IPS DF 6.9 (cell line): ENCODE results near the gene HCRTR2.
"Not testable (repeated sequence)": the region's sequence is repeated elsewhere in the genome, so short reads cannot be mapped to it uniquely, and the experiment has no call there.

Experiments
- DNase-seq: peaks from one replicate; pipeline ENCODE4 v3.0.0-alpha.2; 2013; ENCODE audit warnings: low read depth, low spot score
- H3K27ac ChIP-seq: one replicate; pipeline ENCODE4 v1.5.1; 2013; ENCODE audit warnings: low read length, control low read depth
- H3K27me3 ChIP-seq: 2 replicates; pipeline ENCODE4 v1.6.1; 2013; ENCODE audit warnings: mild to moderate bottlenecking, low read length; ENCODE audit not compliant: control insufficient read depth, insufficient read depth
- H3K36me3 ChIP-seq: 2 replicates; pipeline ENCODE4 v1.6.1; 2013; ENCODE audit warnings: low read length; ENCODE audit not compliant: control insufficient read depth, insufficient read depth
- H3K4me1 ChIP-seq: 2 replicates; pipeline ENCODE4 v1.6.1; 2013; ENCODE audit warnings: low read length; ENCODE audit not compliant: control insufficient read depth, insufficient read depth
- H3K4me3 ChIP-seq: 2 replicates; pipeline ENCODE4 v1.5.1; 2013; ENCODE audit warnings: mild to moderate bottlenecking, low read length
- H3K9me3 ChIP-seq: 2 replicates; pipeline ENCODE4 v1.6.1; 2013; ENCODE audit warnings: low read length, inconsistent platforms; ENCODE audit not compliant: control insufficient read depth, insufficient read depth
- WGBS: extraction: QIAGEN DNeasy Blood & Tissue Kit; methylation state at CpG from one replicate; pipeline ENCODE4 v1.1.7; 2013; ENCODE audit warnings: mixed read lengths, missing lambda C conversion rate; ENCODE audit not compliant: insufficient read length, insufficient coverage; 5-methylcytosine and 5-hydroxymethylcytosine counted together

The HCRTR2 gene

GRCh38 chr6:55174211-55175026 is at the start of gene HCRTR2:
HCRTR2 (plus strand) TSS chr6:55174515; CDS start chr6:55174588, 73 bp downstream.
- Histone ChIP-seq H3K9me3 (no peaks in the 10 kb centered on the region), H3K27me3 (peaks cover 10% of the 10 kb centered on the region; the same call in 1 of the 2 replicates), H3K4me1 (peaks cover 2% of the 10 kb centered on the region; the same call in 1 of the 2 replicates), H3K4me3 (peak within 1 kb of the TSS; percentile 55; the same call in 1 of the 2 replicates), H3K27ac (no peak within 1 kb of the TSS), H3K36me3 (no peaks in the 10 kb centered on the region)
- no CpG with 5 or more reads among the region's 42 CpGs for WGBS
- no peak for DNase-seq

GRCh38 chr6:55130806-55131324 is 43.5 kb upstream of the HCRTR2 start:
- Histone ChIP-seq H3K27me3 (no peaks in the 10 kb centered on the region), H3K9me3 (no peaks in the 10 kb centered on the region)

GRCh38 chr6:55131616-55132015 is 42.7 kb upstream of the HCRTR2 start:
- WGBS, result no CpG with 5 or more reads among the region's 1 CpG
- H3K36me3 ChIP-seq, result no peaks in the 10 kb centered on the region
- no peak overlapping the region for H3K4me3 ChIP-seq
- H3K27me3 ChIP-seq, result no peaks in the 10 kb centered on the region
- H3K27ac ChIP-seq, result no peak overlapping the region
- no peaks in the 10 kb centered on the region for H3K9me3 ChIP-seq
- no peak for DNase-seq
- H3K4me1 ChIP-seq, result no peaks in the 10 kb centered on the region

More at GRCh38 chr6:55130806-55131324, 43.5 kb upstream of the HCRTR2 start:
- Histone ChIP-seq H3K4me3 (no peak overlapping the region), H3K27ac (no peak overlapping the region), H3K36me3 (no peaks in the 10 kb centered on the region), H3K4me1 (no peaks in the 10 kb centered on the region)
- DNase-seq, result no peak

DNA sequence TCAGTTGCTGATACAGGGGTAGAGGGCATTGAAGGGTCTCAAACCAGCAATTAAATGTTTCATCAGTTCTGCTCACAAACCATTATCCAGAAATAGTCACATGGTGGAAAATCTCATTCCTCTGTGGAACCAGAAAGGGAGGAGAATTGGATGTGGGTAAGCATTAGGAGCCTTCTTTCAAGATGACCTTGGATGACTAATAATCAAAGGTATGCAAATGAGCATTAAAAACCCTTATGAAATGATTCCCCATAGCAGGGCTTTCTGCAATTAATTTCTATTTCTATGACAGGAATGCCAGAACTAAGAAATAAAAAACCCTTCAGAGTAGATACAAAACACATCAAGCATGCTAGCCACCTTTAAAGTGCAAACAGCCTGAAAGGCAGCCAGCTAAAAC is 37.4 kb upstream of the HCRTR2 start:
- no peaks in the 10 kb centered on the region for H3K27me3 ChIP-seq

DNA sequence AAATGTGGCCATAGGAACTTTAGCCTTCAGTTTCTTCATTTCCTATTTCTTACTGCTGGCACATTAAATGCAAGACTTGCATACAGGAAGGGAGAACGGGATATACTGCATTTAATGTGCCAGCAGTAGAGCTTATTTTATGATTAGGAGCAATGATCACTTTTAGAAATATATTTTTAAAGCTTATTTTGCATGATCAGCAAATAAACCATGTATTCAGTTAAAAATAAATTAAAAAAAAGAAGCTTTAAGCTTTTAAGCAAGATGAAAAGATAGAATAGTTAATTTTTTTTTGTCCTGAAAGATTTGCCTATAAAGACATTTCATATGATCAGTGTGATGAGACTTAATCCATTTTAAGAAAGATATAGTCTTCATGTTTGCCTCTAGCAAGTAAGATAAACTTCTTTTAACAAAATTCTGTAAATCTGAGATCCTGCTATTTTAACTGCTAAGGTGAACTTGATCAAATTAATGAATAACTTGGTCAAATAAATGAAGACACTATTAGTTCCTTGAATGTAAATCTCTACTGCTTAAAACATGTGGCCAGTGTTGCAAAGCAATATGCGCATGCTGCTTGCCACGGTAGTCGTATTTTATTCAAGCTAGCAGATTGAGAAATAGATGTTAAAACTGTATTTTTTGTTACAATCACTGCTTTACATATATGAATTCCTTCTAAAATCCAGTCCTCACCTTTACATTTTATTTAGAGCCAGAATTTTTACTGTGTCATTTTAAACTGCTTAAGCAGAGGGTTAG is 36.2 kb upstream of the HCRTR2 start:
- no CpG with 5 or more reads among the region's 4 CpGs for WGBS
- Histone ChIP-seq H3K9me3 (no peaks in the 10 kb centered on the region), H3K27me3 (no peaks in the 10 kb centered on the region), H3K4me1 (no peaks in the 10 kb centered on the region), H3K27ac (no peak overlapping the region), H3K4me3 (no peak overlapping the region), H3K36me3 (no peaks in the 10 kb centered on the region)
- no peak for DNase-seq

More for the DNA sequence above, 37.4 kb upstream of the HCRTR2 start:
- H3K4me1 ChIP-seq, result no peaks in the 10 kb centered on the region
- H3K36me3 ChIP-seq, result no peaks in the 10 kb centered on the region
- no peaks in the 10 kb centered on the region for H3K9me3 ChIP-seq
- H3K4me3 ChIP-seq, result no peak overlapping the region
- H3K27ac ChIP-seq, result no peak overlapping the region
- DNase-seq, result no peak

DNA sequence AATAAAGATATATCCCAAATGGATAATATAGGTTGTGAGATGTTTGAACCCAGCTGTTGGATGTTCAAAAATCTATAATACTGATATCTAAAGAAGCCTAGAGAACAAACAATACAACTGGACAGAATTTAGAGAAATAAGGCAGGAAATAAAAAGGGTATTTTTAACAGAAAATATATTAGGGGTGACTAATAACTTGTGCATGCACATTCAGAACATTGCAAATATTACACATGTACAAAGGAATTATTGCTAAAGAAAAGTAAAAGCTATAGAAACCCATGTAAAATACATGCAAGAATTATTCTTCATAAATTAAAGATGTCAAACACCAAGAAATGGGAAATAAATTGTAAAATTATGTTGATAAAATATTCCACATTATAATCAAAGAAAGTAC is 32.7 kb upstream of the HCRTR2 start:
- Histone ChIP-seq H3K9me3 (no peaks in the 10 kb centered on the region), H3K4me1 (no peaks in the 10 kb centered on the region), H3K4me3 (no peak overlapping the region), H3K27ac (no peak overlapping the region), H3K27me3 (no peaks in the 10 kb centered on the region), H3K36me3 (no peaks in the 10 kb centered on the region)
- DNase-seq, result no peak

- WGBS, result no CpG with 5 or more reads among the region's 2 CpGs
- no peaks in the 10 kb centered on the region for H3K27me3 ChIP-seq
- no peak overlapping the region for H3K4me3 ChIP-seq
- no peaks in the 10 kb centered on the region for H3K9me3 ChIP-seq
- no peak overlapping the region for H3K27ac ChIP-seq
- no peak for DNase-seq
- no peaks in the 10 kb centered on the region for H3K4me1 ChIP-seq
- H3K36me3 ChIP-seq, result no peaks in the 10 kb centered on the region
Observed at GRCh38 chr6:55142610-55143009, 31.7 kb upstream of the HCRTR2 start.

DNA sequence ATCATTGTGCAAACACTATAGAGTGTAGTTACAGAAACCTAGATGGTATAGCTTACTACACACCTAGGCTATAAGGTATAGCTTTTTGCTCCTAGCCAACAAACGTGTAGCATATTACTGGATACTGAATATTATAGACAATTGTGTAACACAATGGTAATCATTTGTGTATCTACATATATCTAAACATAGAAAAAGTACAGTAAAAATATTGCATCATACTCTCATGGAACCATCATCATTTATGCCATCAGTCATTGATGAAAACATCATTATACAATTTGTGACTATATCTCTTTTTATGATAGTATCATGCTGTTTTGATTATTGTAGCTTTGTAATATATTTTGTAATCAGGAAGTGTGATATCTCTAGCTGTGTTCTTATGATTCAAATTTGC is 21.0 kb upstream of the HCRTR2 start:
- no CpG with 5 or more reads among the region's 1 CpG for WGBS
- H3K27ac ChIP-seq, result no peak overlapping the region
- H3K36me3 ChIP-seq, result no peaks in the 10 kb centered on the region
- no peaks in the 10 kb centered on the region for H3K27me3 ChIP-seq
- DNase-seq, result no peak
- H3K4me1 ChIP-seq, result no peaks in the 10 kb centered on the region
- no peak overlapping the region for H3K4me3 ChIP-seq
- H3K9me3 ChIP-seq, result no peaks in the 10 kb centered on the region

- H3K27me3 ChIP-seq, H3K36me3 ChIP-seq, H3K27ac ChIP-seq, H3K4me3 ChIP-seq, DNase-seq, H3K9me3 ChIP-seq, H3K4me1 ChIP-seq: not testable (repeated sequence)
- WGBS, result no CpG with 5 or more reads among the region's 9 CpGs
Observed at GRCh38 chr6:55158784-55159183, 15.5 kb upstream of the HCRTR2 start.

GRCh38 chr6:55167860-55168259 is 6.5 kb upstream of the HCRTR2 start:
- Histone ChIP-seq H3K36me3 (no peaks in the 10 kb centered on the region), H3K27ac (no peak overlapping the region), H3K4me1 (no peaks in the 10 kb centered on the region), H3K27me3 (no peaks in the 10 kb centered on the region), H3K4me3 (no peak overlapping the region), H3K9me3 (no peaks in the 10 kb centered on the region)
- no CpG with 5 or more reads among the region's 1 CpG for WGBS
- DNase-seq, result no peak
